ENCODE results near the gene ZNF266. TPM values are rescaled to one million over a fixed set of nuclear protein-coding genes. Genes with fewer than 3 reads are reported as not detected.

ZNF266 gene
- total and polyA plus RNA-seq, 2 donors (not counting 3 experiments of a cell fraction or from before 2014, with no cell fraction given), result 16.7 TPM

GRCh38 chr19:9485140-9485539 is 49.8 kb upstream of the ZNF266 start:
- H3K4me1 ChIP-seq (ENCODE audit: control insufficient read depth, extremely low read depth, insufficient read depth, low read length), result no peaks in the 10 kb centered on the region
- POLR2A ChIA-PET, result no interaction called here

DNA sequence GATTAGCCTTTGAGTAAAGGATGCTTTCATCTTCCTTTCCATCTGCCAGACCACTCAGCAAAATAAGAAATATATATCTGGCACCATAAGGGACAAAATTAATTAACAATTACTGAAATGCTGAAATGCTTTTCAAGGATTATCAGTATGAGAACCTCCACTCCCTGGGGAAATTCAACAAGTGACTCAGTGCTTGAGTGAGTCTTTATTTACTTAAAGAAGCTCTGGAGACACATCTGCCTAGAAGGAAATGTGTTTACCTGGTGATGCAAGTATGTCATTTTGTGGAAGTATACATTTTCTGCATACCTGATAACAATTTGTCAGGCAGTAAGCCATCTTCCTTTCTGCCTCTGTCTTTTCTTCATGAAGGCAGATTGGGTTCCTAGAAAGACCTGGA is 39.6 kb upstream of the ZNF266 start:
- CTCF ChIA-PET, result no interaction called here
- Histone ChIP-seq H3K36me3 (ENCODE audit: control insufficient read depth in 2 of 2, extremely low read depth in 1 of 2, insufficient read depth in 2 of 2, low read length in 2 of 2) (no peaks in the 10 kb centered on the region), H2AFZ (ENCODE audit: low read depth, low read length) (no peak overlapping the region), H3K9ac (replicated peaks; ENCODE audit: extremely low read depth, insufficient read depth, low read length) (no peak overlapping the region), H3K4me2 (ENCODE audit: insufficient read depth, low read length) (no peak overlapping the region), H4K20me1 (replicated peaks; ENCODE audit: control insufficient read depth, extremely low read depth, insufficient read depth, low read length) (no peaks in the 10 kb centered on the region), H3K4me1 (ENCODE audit: control insufficient read depth, extremely low read depth, insufficient read depth, low read length) (no peaks in the 10 kb centered on the region), H3K9me1 (replicated peaks; ENCODE audit: control insufficient read depth, extremely low read depth, insufficient read depth, low read length) (no peaks in the 10 kb centered on the region), H3K27ac (ENCODE audit: insufficient read depth, low read depth, low read length) (no peak overlapping the region), H3K27me3 (ENCODE audit: control insufficient read depth in 2 of 2, insufficient read depth in 2 of 2, low read length in 2 of 2) (no peaks in the 10 kb centered on the region), H3K9me3 (replicated peaks; ENCODE audit: control insufficient read depth, insufficient read depth, low read length) (peaks cover 2% of the 10 kb centered on the region), H3K79me2 (ENCODE audit: control insufficient read depth, insufficient read depth, low read length) (no peaks in the 10 kb centered on the region), H3K4me3 (replicated peaks in 1 of 3; ENCODE audit: insufficient read depth in 1 of 3, low read depth in 1 of 3, low read length in 3 of 3) (no peak overlapping the region)
- intact Hi-C loops (cut with micrococcal nuclease), result no loop called here
- no TSS peak for BruUV-seq (replicated peaks)
- dilution Hi-C loops (cut with MboI; ENCODE audit: extremely low pct_ligation_motif_present, low sequenced_read_pairs), result no loop called here
- POLR2A ChIA-PET, result no interaction called here
- no peak for DNase-seq (ENCODE audit: low read depth, low spot score)
- no peak for TF ChIP-seq GATA2 (IDR thresholded peaks at IDR 0.05; ENCODE audit: insufficient read depth, insufficient read length, low read depth, low read length)
- TF ChIP-seq JUN (IDR thresholded peaks at IDR 0.05; ENCODE audit: borderline replicate concordance, insufficient read depth, insufficient read length, low read depth), result no peak
- no peak for TF ChIP-seq MAX (IDR thresholded peaks at IDR 0.05; ENCODE audit: insufficient read depth, insufficient read length)
- no peak for TF ChIP-seq EZH2 (IDR thresholded peaks at IDR 0.05; ENCODE audit: borderline replicate concordance, low read depth, low read length, severe bottlenecking)
- TF ChIP-seq POLR2A (IDR thresholded peaks at IDR 0.05; ENCODE audit: low read depth, low read length), result no peak
- TF ChIP-seq MYC (IDR thresholded peaks at IDR 0.05; ENCODE audit: low read depth, low read length), result no peak
- TF ChIP-seq, protein P1, sequence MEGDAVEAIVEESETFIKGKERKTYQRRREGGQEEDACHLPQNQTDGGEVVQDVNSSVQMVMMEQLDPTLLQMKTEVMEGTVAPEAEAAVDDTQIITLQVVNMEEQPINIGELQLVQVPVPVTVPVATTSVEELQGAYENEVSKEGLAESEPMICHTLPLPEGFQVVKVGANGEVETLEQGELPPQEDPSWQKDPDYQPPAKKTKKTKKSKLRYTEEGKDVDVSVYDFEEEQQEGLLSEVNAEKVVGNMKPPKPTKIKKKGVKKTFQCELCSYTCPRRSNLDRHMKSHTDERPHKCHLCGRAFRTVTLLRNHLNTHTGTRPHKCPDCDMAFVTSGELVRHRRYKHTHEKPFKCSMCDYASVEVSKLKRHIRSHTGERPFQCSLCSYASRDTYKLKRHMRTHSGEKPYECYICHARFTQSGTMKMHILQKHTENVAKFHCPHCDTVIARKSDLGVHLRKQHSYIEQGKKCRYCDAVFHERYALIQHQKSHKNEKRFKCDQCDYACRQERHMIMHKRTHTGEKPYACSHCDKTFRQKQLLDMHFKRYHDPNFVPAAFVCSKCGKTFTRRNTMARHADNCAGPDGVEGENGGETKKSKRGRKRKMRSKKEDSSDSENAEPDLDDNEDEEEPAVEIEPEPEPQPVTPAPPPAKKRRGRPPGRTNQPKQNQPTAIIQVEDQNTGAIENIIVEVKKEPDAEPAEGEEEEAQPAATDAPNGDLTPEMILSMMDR (IDR thresholded peaks at IDR 0.05; ENCODE audit: extremely low read depth in 1 of 2, insufficient read depth in 1 of 2, low read depth in 1 of 2, low read length in 2 of 2), result no peak
- no peak for FAIRE-seq

More at GRCh38 chr19:9485140-9485539, 49.8 kb upstream of the ZNF266 start:
- H3K9me1 ChIP-seq (replicated peaks; ENCODE audit: control insufficient read depth, extremely low read depth, insufficient read depth, low read length), result no peaks in the 10 kb centered on the region
- H4K20me1 ChIP-seq (replicated peaks; ENCODE audit: control insufficient read depth, extremely low read depth, insufficient read depth, low read length), result no peaks in the 10 kb centered on the region
- no peak overlapping the region for H3K9ac ChIP-seq (replicated peaks; ENCODE audit: extremely low read depth, insufficient read depth, low read length)
- H3K4me2 ChIP-seq (ENCODE audit: insufficient read depth, low read length), result no peak overlapping the region
- no peaks in the 10 kb centered on the region for H3K79me2 ChIP-seq (ENCODE audit: control insufficient read depth, insufficient read depth, low read length)
- no peak for FAIRE-seq
- CTCF ChIA-PET, result no interaction called here
- H3K36me3 ChIP-seq (ENCODE audit: control insufficient read depth in 2 of 2, extremely low read depth in 1 of 2, insufficient read depth in 2 of 2, low read length in 2 of 2), result no peaks in the 10 kb centered on the region
- intact Hi-C loops (cut with micrococcal nuclease) (no loop called here), dilution Hi-C loops (cut with MboI; ENCODE audit: extremely low pct_ligation_motif_present, low sequenced_read_pairs) (no loop called here)
- H3K27me3 ChIP-seq (ENCODE audit: control insufficient read depth in 2 of 2, insufficient read depth in 2 of 2, low read length in 2 of 2), result no peaks in the 10 kb centered on the region
- H3K4me3 ChIP-seq (replicated peaks in 1 of 3; ENCODE audit: insufficient read depth in 1 of 3, low read depth in 1 of 3, low read length in 3 of 3), result no peak overlapping the region
- no peak overlapping the region for H3K27ac ChIP-seq (ENCODE audit: insufficient read depth, low read depth, low read length)
- no peak overlapping the region for H2AFZ ChIP-seq (ENCODE audit: low read depth, low read length)
- DNase-seq (ENCODE audit: low read depth, low spot score), result no peak
- peaks cover 5% of the 10 kb centered on the region for H3K9me3 ChIP-seq (replicated peaks; ENCODE audit: control insufficient read depth, insufficient read depth, low read length)
- no TSS peak for BruUV-seq (replicated peaks)
- TF ChIP-seq FOS (IDR thresholded peaks at IDR 0.05; ENCODE audit: borderline replicate concordance, insufficient read depth, low read length) (no peak), EZH2 (IDR thresholded peaks at IDR 0.05; ENCODE audit: borderline replicate concordance, low read depth, low read length, severe bottlenecking) (no peak), GATA2 (IDR thresholded peaks at IDR 0.05; ENCODE audit: insufficient read depth, insufficient read length, low read depth, low read length) (no peak), MYC (IDR thresholded peaks at IDR 0.05; ENCODE audit: low read depth, low read length) (no peak), JUN (IDR thresholded peaks at IDR 0.05; ENCODE audit: borderline replicate concordance, insufficient read depth, insufficient read length, low read depth) (no peak)
- TF ChIP-seq, protein P1 (IDR thresholded peaks at IDR 0.05; ENCODE audit: extremely low read depth in 1 of 2, insufficient read depth in 1 of 2, low read depth in 1 of 2, low read length in 2 of 2), result no peak

All from endothelial cell of umbilical vein (primary cell).